K562 (cell line): ENCODE measurements around the gene CDSN. TPM values are rescaled to one million over a fixed set of nuclear protein-coding genes. Genes with fewer than 3 reads are reported as not detected.

Experiments
- ATAC-seq: fragments of 200-7000 bp; cut with Tn5 transposase; 3 replicates; pipeline ENCODE4 v1.9.1; 2020; ENCODE audit warnings: moderate library complexity
- BruUV-seq: library from RNA; stranded (reverse); fragments of 400-500 nt; replicated peaks from 2 replicates; lab custom pipeline; 2021; lab: Mats Ljungman, UMichigan
- CTCF ChIA-PET: fragments of 300-600 bp; formaldehyde crosslinking; extraction: SDS; loops from one replicate; lab custom pipeline; 2021; ENCODE audit warnings: low intra/inter-chr PET ratio; lab: Yijun Ruan, JAX
- POLR2A ChIA-PET: fragments of 300-600, 350-650 bp; sonication (Branson Sonifier 250); formaldehyde crosslinking; extraction: SDS; loops from one replicate; lab custom pipeline; 2021; ENCODE audit warnings: antibody characterized with exemption, inconsistent platforms; lab: Yijun Ruan, JAX
- DNase-seq, 4 experiments: peaks; one replicate each; pipeline versions ENCODE4 v3.0.0 to v3.0.0-alpha.2; 2011 to 2018; ENCODE audit warnings: low spot score in 3 of 4, mixed read lengths in 3 of 4; ENCODE audit errors: extremely low read depth in 1 of 4
- FAIRE-seq: peaks from 2 replicates; lab custom pipeline; 2011; peaks lifted over from hg19 to GRCh38; lab: Jason Lieb, UNC
- H2AFZ ChIP-seq: 2 replicates; pipeline ENCODE4 v1.6.0; 2011; ENCODE audit warnings: low read depth, low read length, control low read depth, inconsistent platforms
- H3K27ac ChIP-seq: fragments of 200-600 bp; 3 replicates; pipeline ENCODE4 v1.8.0; 2011; ENCODE audit warnings: low read depth, mild to moderate bottlenecking, control low read depth, inconsistent platforms, low read length, moderate library complexity, mixed read lengths; ENCODE audit errors: extremely low read depth
- H3K27me3 ChIP-seq, 2 experiments: fragments of 300-600 bp in 1 of 2; 2 replicates in 1 of 2; 3 replicates in 1 of 2; pipeline versions ENCODE4 v1.6.0 to v1.8.0; 2011; ENCODE audit warnings: inconsistent platforms in 2 of 2, low read length in 2 of 2, mild to moderate bottlenecking in 1 of 2, mixed read lengths in 1 of 2, moderate library complexity in 1 of 2; ENCODE audit not compliant: control insufficient read depth in 2 of 2, insufficient read depth in 2 of 2
- H3K36me3 ChIP-seq: fragments of 300-600 bp; 3 replicates; pipeline ENCODE4 v1.8.0; 2011; ENCODE audit warnings: mild to moderate bottlenecking, low read length, inconsistent platforms; ENCODE audit not compliant: control insufficient read depth, insufficient read depth
- H3K4me1 ChIP-seq, 2 experiments: fragments of 200-600 bp in 1 of 2; replicated peaks in 1 of 2; 2 replicates in 1 of 2; 3 replicates in 1 of 2; pipeline versions ENCODE4 v1.5.1 to v1.8.0; 2011; ENCODE audit warnings: inconsistent platforms in 2 of 2, low read length in 2 of 2, mild to moderate bottlenecking in 1 of 2, mixed read lengths in 1 of 2, moderate library complexity in 1 of 2; ENCODE audit not compliant: control insufficient read depth in 2 of 2, insufficient read depth in 2 of 2
- H3K4me2 ChIP-seq: 2 replicates; pipeline ENCODE4 v1.6.1; 2011; ENCODE audit warnings: low read length, control low read depth, inconsistent platforms, mixed read lengths; ENCODE audit not compliant: insufficient read depth
- H3K4me3 ChIP-seq: fragments of 200-600 bp; sonication (generic), shearing (Covaris generic); 2 replicates; pipeline ENCODE4 v1.5.1; 2016; ENCODE audit warnings: control low read depth, inconsistent platforms
- H3K79me2 ChIP-seq: fragments of 200-600 bp; 3 replicates; pipeline ENCODE4 v1.8.0; 2011; ENCODE audit warnings: low read length, inconsistent platforms; ENCODE audit not compliant: control insufficient read depth, insufficient read depth
- H3K9ac ChIP-seq, 2 experiments: 2 replicates each; pipeline versions ENCODE4 v1.6.0 to v1.6.1; 2011; ENCODE audit warnings: low read depth in 2 of 2, low read length in 2 of 2, control low read depth in 1 of 2, inconsistent platforms in 1 of 2, mild to moderate bottlenecking in 1 of 2, mixed read lengths in 1 of 2; ENCODE audit not compliant: insufficient read depth in 1 of 2
- H3K9me1 ChIP-seq: one replicate; pipeline ENCODE4 v1.6.0; 2011; ENCODE audit warnings: inconsistent platforms, mild to moderate bottlenecking, low read length, moderate library complexity; ENCODE audit not compliant: control insufficient read depth, insufficient read depth
- H3K9me3 ChIP-seq: replicated peaks from 2 replicates; pipeline ENCODE4 v1.5.1; 2011; ENCODE audit warnings: low read depth, low read length, inconsistent platforms; ENCODE audit not compliant: control insufficient read depth, insufficient read depth
- H4K20me1 ChIP-seq: replicated peaks from 2 replicates; pipeline ENCODE4 v1.6.1; 2011; ENCODE audit warnings: low read length, inconsistent platforms, mixed read lengths; ENCODE audit not compliant: control insufficient read depth, insufficient read depth
- CAMTA2 ChIP-seq: fragments of 250-450 bp; sonication (Bioruptor Pico); conservative IDR thresholded peaks from 2 replicates; pipeline ENCODE4 v1.5.1; 2022
- ILK ChIP-seq: fragments of 450-650 bp; IDR thresholded peaks from 2 replicates; pipeline ENCODE4 v1.6.1; 2016; ENCODE audit warnings: missing genetic modification characterization, low read depth, mild to moderate bottlenecking, missing compliant biosample characterization, moderate library complexity, borderline replicate concordance
- KLF16 ChIP-seq: IDR thresholded peaks from 2 replicates; pipeline ENCODE4 v1.6.1; 2016; ENCODE audit warnings: antibody characterized with exemption
- POLR3G ChIP-seq: IDR thresholded peaks from 2 replicates; pipeline ENCODE4 v1.6.1; 2011; ENCODE audit not compliant: insufficient read length, insufficient replicate concordance; ENCODE audit errors: extremely low read depth
- RBM14 ChIP-seq: fragments of 200-400 bp; formaldehyde crosslinking; IDR thresholded peaks from 2 replicates; pipeline ENCODE4 v1.6.1; 2018; ENCODE audit warnings: low read depth, mild to moderate bottlenecking, low read length, moderate library complexity, borderline replicate concordance; ENCODE audit not compliant: insufficient read depth
- SMAD1 ChIP-seq: fragments of 150-350 bp; IDR thresholded peaks from 2 replicates; pipeline ENCODE4 v1.6.1; 2014; ENCODE audit warnings: low read length, low read depth; ENCODE audit not compliant: partially characterized antibody
- ZFP30 ChIP-seq: fragments of 250-450 bp; sonication (Bioruptor Pico); IDR thresholded peaks from 2 replicates; pipeline ENCODE4 v1.8.0; 2022; ENCODE audit warnings: moderate library complexity, mild to moderate bottlenecking, inconsistent platforms, borderline replicate concordance
- ZNF780A ChIP-seq: fragments of 250-450 bp; sonication (Bioruptor Pico); IDR thresholded peaks from 2 replicates; pipeline ENCODE4 v1.5.0; 2021; ENCODE audit warnings: mild to moderate bottlenecking
- WGBS: fragments of 100-300 bp; shearing (Covaris generic); methylation state at CpG from one replicate; pipeline ENCODE4 v1.1.6; 2016; ENCODE audit warnings: low coverage, mixed read lengths; ENCODE audit not compliant: insufficient coverage; ENCODE audit errors: missing lambda C conversion rate; 5-methylcytosine and 5-hydroxymethylcytosine counted together
- in situ Hi-C: fragments of 300-500 bp; cut with MboI; formaldehyde crosslinking; loops from 4 replicates; pipeline ENCODE4 v1.15.0; 2018; ENCODE audit warnings: inconsistent platforms, mixed read lengths
- intact Hi-C: fragments of 100-400 bp; cut with micrococcal nuclease; formaldehyde crosslinking; loops from 2 replicates; pipeline ENCODE4 v1.14.2; 2022
- polyA plus RNA-seq, 8 experiments: library from polyadenylated mRNA; depleted of rRNA in 4 of 8; stranded (reverse) in 5 of 8; unstranded in 3 of 8; fragments of >200 nt; fragmentation: Nextera tagmentation in 2 of 8; fragmentation: Illumina TruSeq in 1 of 8; extraction: Ambion mirVana in 2 of 8; extraction: Trizol in 1 of 8; gene quantifications; 2 replicates each; pipeline versions ENCODE4 v1.2.1 to v1.2.3, GENCODE V29; 2011 to 2014; ENCODE audit warnings: inconsistent platforms in 1 of 8, missing spikeins in 1 of 8
- total RNA-seq, 7 experiments: library from RNA; depleted of rRNA in 6 of 7; stranded (reverse); fragments of >200 nt in 6 of 7; fragmentation: Illumina TruSeq in 2 of 7; extraction: Trizol in 2 of 7; gene quantifications; 2 replicates each; pipeline versions ENCODE4 v1.2.1 to v1.2.3, GENCODE V29; 2011 to 2021; ENCODE audit warnings: low replicate concordance in 1 of 7
- TF ChIP-seq, protein P1 (sequence below): fragments of 250-450 bp; sonication (Bioruptor Pico); IDR thresholded peaks from 2 replicates; pipeline ENCODE4 v1.8.0; 2021; ENCODE audit warnings: borderline replicate concordance, mild to moderate bottlenecking, moderate library complexity; ENCODE audit not compliant: poor library complexity, severe bottlenecking
- TF ChIP-seq, protein P2 (sequence below): fragments of 200-400 bp; formaldehyde crosslinking; IDR thresholded peaks from 2 replicates; pipeline ENCODE4 v1.6.1; 2017; ENCODE audit warnings: mild to moderate bottlenecking, low read depth, low read length, moderate library complexity
- TF ChIP-seq, protein P3 (sequence below): sonication (generic); formaldehyde crosslinking; IDR thresholded peaks from 2 replicates; pipeline ENCODE4 v1.8.1; 2022; ENCODE audit warnings: missing genetic modification reagents
- TF ChIP-seq, protein P4 (sequence below): sonication (generic); formaldehyde crosslinking; IDR thresholded peaks from 2 replicates; pipeline ENCODE4 v1.8.0; 2022; ENCODE audit warnings: mild to moderate bottlenecking, low read depth, missing genetic modification reagents
- TF ChIP-seq, protein P5 (sequence below), 3 experiments: fragments of 200-800 bp in 1 of 3; sonication (Bioruptor generic) in 1 of 3; sonication (generic) in 1 of 3; formaldehyde crosslinking in 1 of 3; IDR thresholded peaks; 2 replicates each; pipeline versions ENCODE4 v1.6.1 to v1.8.0; 2016 to 2022; ENCODE audit warnings: mild to moderate bottlenecking in 2 of 3, missing compliant biosample characterization in 2 of 3, missing genetic modification characterization in 2 of 3, missing genetic modification reagents in 1 of 3

Gene CDSN
- total and polyA plus RNA-seq, 9 of the 15 experiments (the other 6 are each of a cell fraction or from before 2014, with no cell fraction given) = not detected

DNA sequence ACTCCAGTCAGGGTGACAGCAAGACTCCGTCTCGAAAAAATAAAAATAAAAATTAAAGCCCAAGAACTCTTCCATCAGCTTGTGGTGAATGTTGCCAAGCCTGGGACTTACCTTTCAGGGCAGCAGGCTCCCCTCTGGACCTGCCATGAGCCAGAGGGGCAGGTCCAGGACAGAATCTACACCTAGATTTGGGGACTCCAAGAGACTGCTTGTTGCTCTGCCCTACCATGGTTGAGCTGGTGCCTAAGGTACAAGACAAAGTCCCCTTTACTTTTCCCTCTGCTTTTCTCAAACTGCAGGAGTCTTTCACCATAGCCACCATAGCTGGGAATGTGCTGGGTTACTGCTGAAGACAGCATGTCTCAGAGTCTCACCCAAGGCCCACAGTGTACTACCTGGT lies 17.1 kb downstream of the CDSN start:
- no peak overlapping the region for H3K9ac ChIP-seq
- H3K4me2 ChIP-seq = no peak overlapping the region
- ChIA-PET POLR2A (interaction anchor here (1.1 kb wide), 1 partner anchor 16 kb away, joined by 6 read pairs; no protein-coding TSS in a partner anchor), CTCF (interaction anchor here (0.5 kb wide), 1 partner anchor 1058 kb away, joined by 3 read pairs; no protein-coding TSS in a partner anchor)
- in situ Hi-C loops (no loop called here), intact Hi-C loops (no loop called here)
- no peak for ATAC-seq
- no TSS peak for BruUV-seq
- no peak for DNase-seq
- no peaks in the 10 kb centered on the region for H3K36me3 ChIP-seq
- no peak overlapping the region for H3K27ac ChIP-seq
- 49% methylated on average over 2 of the region's 2 CpGs for WGBS
- no peaks in the 10 kb centered on the region for H3K9me1 ChIP-seq
- H3K4me1 ChIP-seq = no peaks in the 10 kb centered on the region; a peak in 3 of 5 replicates
- 0 out of 2 replicates have a peak, but pooled peaks cover 3% of the 10 kb centered on the region for H4K20me1 ChIP-seq
- H2AFZ ChIP-seq = no peak overlapping the region
- no peak overlapping the region for H3K4me3 ChIP-seq
- H3K9me3 ChIP-seq = no peaks in the 10 kb centered on the region
- H3K27me3 ChIP-seq = peaks cover 4 to 8% of the 10 kb centered on the region in 2 experiments; a peak in 3 of 5 replicates
- FAIRE-seq = no peak
- H3K79me2 ChIP-seq = no peaks in the 10 kb centered on the region
- TF ChIP-seq, protein P1, sequence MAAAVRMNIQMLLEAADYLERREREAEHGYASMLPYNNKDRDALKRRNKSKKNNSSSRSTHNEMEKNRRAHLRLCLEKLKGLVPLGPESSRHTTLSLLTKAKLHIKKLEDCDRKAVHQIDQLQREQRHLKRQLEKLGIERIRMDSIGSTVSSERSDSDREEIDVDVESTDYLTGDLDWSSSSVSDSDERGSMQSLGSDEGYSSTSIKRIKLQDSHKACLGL (CRISPR knock-in tag) = no peak
- TF ChIP-seq POLR3G (no peak), SMAD1 (no peak), ILK (tag) (no peak), CAMTA2 (CRISPR knock-in tag) (no peak), RBM14 (no peak), ZNF780A (CRISPR knock-in tag) (no peak), KLF16 (no peak), ZFP30 (CRISPR knock-in tag) (no peak)
- TF ChIP-seq, protein P2, sequence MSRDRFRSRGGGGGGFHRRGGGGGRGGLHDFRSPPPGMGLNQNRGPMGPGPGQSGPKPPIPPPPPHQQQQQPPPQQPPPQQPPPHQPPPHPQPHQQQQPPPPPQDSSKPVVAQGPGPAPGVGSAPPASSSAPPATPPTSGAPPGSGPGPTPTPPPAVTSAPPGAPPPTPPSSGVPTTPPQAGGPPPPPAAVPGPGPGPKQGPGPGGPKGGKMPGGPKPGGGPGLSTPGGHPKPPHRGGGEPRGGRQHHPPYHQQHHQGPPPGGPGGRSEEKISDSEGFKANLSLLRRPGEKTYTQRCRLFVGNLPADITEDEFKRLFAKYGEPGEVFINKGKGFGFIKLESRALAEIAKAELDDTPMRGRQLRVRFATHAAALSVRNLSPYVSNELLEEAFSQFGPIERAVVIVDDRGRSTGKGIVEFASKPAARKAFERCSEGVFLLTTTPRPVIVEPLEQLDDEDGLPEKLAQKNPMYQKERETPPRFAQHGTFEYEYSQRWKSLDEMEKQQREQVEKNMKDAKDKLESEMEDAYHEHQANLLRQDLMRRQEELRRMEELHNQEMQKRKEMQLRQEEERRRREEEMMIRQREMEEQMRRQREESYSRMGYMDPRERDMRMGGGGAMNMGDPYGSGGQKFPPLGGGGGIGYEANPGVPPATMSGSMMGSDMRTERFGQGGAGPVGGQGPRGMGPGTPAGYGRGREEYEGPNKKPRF = no peak
- TF ChIP-seq, protein P3, sequence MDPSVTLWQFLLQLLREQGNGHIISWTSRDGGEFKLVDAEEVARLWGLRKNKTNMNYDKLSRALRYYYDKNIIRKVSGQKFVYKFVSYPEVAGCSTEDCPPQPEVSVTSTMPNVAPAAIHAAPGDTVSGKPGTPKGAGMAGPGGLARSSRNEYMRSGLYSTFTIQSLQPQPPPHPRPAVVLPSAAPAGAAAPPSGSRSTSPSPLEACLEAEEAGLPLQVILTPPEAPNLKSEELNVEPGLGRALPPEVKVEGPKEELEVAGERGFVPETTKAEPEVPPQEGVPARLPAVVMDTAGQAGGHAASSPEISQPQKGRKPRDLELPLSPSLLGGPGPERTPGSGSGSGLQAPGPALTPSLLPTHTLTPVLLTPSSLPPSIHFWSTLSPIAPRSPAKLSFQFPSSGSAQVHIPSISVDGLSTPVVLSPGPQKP (CRISPR knock-in tag) = no peak
- TF ChIP-seq, protein P4, sequence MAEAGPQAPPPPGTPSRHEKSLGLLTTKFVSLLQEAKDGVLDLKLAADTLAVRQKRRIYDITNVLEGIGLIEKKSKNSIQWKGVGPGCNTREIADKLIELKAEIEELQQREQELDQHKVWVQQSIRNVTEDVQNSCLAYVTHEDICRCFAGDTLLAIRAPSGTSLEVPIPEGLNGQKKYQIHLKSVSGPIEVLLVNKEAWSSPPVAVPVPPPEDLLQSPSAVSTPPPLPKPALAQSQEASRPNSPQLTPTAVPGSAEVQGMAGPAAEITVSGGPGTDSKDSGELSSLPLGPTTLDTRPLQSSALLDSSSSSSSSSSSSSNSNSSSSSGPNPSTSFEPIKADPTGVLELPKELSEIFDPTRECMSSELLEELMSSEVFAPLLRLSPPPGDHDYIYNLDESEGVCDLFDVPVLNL = no peak
- TF ChIP-seq, protein P5, sequence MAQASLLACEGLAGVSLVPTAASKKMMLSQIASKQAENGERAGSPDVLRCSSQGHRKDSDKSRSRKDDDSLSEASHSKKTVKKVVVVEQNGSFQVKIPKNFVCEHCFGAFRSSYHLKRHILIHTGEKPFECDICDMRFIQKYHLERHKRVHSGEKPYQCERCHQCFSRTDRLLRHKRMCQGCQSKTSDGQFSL (CRISPR knock-in tag; IDR thresholded peaks at IDR 0.05) = no peak
- TF ChIP-seq, protein P5 (tag; IDR thresholded peaks at IDR 0.05) = no peak
